ENCODE measurements around the gene CHN2. TPM values are rescaled to one million over a fixed set of nuclear protein-coding genes. Genes with fewer than 3 reads are reported as not detected.

Gene CHN2
- total RNA-seq, 1 experiment from 2014 or later = 2.1 TPM

DNA sequence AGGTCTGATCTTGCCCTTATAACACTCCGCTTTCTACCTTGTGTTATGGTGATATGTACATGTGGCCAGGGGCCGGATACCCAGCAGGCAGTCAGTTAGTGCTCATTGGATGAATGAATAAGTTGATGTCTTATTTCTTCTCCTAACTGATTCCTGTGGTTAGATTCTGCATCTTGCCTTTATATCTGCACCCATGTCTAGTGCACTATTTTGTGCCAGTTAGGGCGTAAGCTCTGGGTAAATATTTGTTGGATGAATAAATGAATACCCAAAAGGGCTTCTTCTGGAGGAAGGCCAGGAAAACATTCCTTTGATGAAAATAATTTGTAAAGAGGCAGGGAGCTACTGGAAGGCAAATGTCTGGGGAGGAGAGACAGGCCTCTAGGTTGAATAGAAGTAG is 148.2 kb downstream of the CHN2 start:
- no peak overlapping the region for H3K27ac ChIP-seq (ENCODE audit: low read depth, low read length)
- ChIA-PET POLR2A (no interaction called here), CTCF (interaction anchor here (1.0 kb wide), 1 partner anchor 415 kb away, joined by 3 read pairs; no protein-coding TSS in a partner anchor), RAD21 (ENCODE audit: low non-redundant PET in 1 of 2, low total read pairs in 2 of 2, uncharacterized antibody in 2 of 2, unreplicated experiment in 2 of 2) (no interaction called here)
- no peaks in the 10 kb centered on the region for H4K20me1 ChIP-seq (ENCODE audit: insufficient read depth)
- no peaks in the 10 kb centered on the region for H3K79me2 ChIP-seq (ENCODE audit: insufficient read depth, low read length)
- no peak overlapping the region for H3K4me3 ChIP-seq (replicated peaks in 1 of 2; ENCODE audit: low read depth in 1 of 2, low read length in 2 of 2)
- H3K9me2 ChIP-seq (ENCODE audit: insufficient read depth) = no peaks in the 10 kb centered on the region
- intact Hi-C loops (cut with micrococcal nuclease) = loop anchor here (10.0 kb wide), 1 partner anchor 148 kb away; the partner anchor contains the start of gene CHN2
- DNase-seq (ENCODE audit: low read depth, low spot score) = no peak
- no peaks in the 10 kb centered on the region for H3K27me3 ChIP-seq (ENCODE audit: insufficient read depth, low read length)
- BruUV-seq (replicated peaks) = no TSS peak
- H3K36me3 ChIP-seq (ENCODE audit: control insufficient read depth in 1 of 2, insufficient read depth in 2 of 2, low read length in 2 of 2) = no peaks in the 10 kb centered on the region
- H3K9me3 ChIP-seq (ENCODE audit: control insufficient read depth in 1 of 2, insufficient read depth in 1 of 2, low read depth in 1 of 2, low read length in 2 of 2) = no peaks in the 10 kb centered on the region
- no peak overlapping the region for H3K9ac ChIP-seq (ENCODE audit: low read length)
- no peak overlapping the region for H2AFZ ChIP-seq (ENCODE audit: low read depth, low read length, poor library complexity, severe bottlenecking)
- TF ChIP-seq FOSL1 (IDR thresholded peaks at IDR 0.05; ENCODE audit: low read depth) (no peak), EZH2 (IDR thresholded peaks at IDR 0.05) (no peak), CEBPB (IDR thresholded peaks at IDR 0.05; ENCODE audit: low read depth) (no peak), ATF3 (IDR thresholded peaks at IDR 0.05) (no peak), YY1 (IDR thresholded peaks at IDR 0.05; ENCODE audit: extremely low read depth, insufficient replicate concordance, low read depth, low read length) (no peak), RAD21 (IDR thresholded peaks at IDR 0.05; ENCODE audit: low read depth) (no peak), POLR2AphosphoS5 (IDR thresholded peaks at IDR 0.05; ENCODE audit: low read depth, low read length) (no peak), SRF (IDR thresholded peaks at IDR 0.05; ENCODE audit: low read depth) (no peak), ZNF274 (IDR thresholded peaks at IDR 0.05; ENCODE audit: low read depth, low read length) (no peak), EZH2phosphoT487 (IDR thresholded peaks at IDR 0.05; ENCODE audit: borderline replicate concordance) (no peak), JUND (IDR thresholded peaks at IDR 0.05) (no peak), ELF1 (IDR thresholded peaks at IDR 0.05; ENCODE audit: borderline replicate concordance, low read depth) (no peak), SP1 (IDR thresholded peaks at IDR 0.05; ENCODE audit: low read depth) (no peak), CBX3 (IDR thresholded peaks at IDR 0.05; ENCODE audit: low read depth) (no peak)
- TF ChIP-seq, protein P1, sequence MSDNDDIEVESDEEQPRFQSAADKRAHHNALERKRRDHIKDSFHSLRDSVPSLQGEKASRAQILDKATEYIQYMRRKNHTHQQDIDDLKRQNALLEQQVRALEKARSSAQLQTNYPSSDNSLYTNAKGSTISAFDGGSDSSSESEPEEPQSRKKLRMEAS (IDR thresholded peaks at IDR 0.05) = no peak
- TF ChIP-seq, protein P2, sequence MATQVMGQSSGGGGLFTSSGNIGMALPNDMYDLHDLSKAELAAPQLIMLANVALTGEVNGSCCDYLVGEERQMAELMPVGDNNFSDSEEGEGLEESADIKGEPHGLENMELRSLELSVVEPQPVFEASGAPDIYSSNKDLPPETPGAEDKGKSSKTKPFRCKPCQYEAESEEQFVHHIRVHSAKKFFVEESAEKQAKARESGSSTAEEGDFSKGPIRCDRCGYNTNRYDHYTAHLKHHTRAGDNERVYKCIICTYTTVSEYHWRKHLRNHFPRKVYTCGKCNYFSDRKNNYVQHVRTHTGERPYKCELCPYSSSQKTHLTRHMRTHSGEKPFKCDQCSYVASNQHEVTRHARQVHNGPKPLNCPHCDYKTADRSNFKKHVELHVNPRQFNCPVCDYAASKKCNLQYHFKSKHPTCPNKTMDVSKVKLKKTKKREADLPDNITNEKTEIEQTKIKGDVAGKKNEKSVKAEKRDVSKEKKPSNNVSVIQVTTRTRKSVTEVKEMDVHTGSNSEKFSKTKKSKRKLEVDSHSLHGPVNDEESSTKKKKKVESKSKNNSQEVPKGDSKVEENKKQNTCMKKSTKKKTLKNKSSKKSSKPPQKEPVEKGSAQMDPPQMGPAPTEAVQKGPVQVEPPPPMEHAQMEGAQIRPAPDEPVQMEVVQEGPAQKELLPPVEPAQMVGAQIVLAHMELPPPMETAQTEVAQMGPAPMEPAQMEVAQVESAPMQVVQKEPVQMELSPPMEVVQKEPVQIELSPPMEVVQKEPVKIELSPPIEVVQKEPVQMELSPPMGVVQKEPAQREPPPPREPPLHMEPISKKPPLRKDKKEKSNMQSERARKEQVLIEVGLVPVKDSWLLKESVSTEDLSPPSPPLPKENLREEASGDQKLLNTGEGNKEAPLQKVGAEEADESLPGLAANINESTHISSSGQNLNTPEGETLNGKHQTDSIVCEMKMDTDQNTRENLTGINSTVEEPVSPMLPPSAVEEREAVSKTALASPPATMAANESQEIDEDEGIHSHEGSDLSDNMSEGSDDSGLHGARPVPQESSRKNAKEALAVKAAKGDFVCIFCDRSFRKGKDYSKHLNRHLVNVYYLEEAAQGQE (IDR thresholded peaks at IDR 0.05; ENCODE audit: low read depth) = no peak
- TF ChIP-seq, protein P3, sequence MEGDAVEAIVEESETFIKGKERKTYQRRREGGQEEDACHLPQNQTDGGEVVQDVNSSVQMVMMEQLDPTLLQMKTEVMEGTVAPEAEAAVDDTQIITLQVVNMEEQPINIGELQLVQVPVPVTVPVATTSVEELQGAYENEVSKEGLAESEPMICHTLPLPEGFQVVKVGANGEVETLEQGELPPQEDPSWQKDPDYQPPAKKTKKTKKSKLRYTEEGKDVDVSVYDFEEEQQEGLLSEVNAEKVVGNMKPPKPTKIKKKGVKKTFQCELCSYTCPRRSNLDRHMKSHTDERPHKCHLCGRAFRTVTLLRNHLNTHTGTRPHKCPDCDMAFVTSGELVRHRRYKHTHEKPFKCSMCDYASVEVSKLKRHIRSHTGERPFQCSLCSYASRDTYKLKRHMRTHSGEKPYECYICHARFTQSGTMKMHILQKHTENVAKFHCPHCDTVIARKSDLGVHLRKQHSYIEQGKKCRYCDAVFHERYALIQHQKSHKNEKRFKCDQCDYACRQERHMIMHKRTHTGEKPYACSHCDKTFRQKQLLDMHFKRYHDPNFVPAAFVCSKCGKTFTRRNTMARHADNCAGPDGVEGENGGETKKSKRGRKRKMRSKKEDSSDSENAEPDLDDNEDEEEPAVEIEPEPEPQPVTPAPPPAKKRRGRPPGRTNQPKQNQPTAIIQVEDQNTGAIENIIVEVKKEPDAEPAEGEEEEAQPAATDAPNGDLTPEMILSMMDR (IDR thresholded peaks at IDR 0.05 in 2 of 3, conservative IDR thresholded peaks at IDR 0.05 in 1 of 3; ENCODE audit: borderline replicate concordance in 1 of 3, insufficient read depth in 1 of 3, low read depth in 2 of 3, low read length in 2 of 3) = no peak
- no peak for ATAC-seq
- H3K4me1 ChIP-seq (ENCODE audit: control insufficient read depth in 1 of 2, insufficient read depth in 2 of 2, low read length in 2 of 2) = peaks cover 0 to 8% of the 10 kb centered on the region in 2 experiments; a peak in 1 of 4 replicates
- H3K4me2 ChIP-seq (ENCODE audit: low read length) = no peak overlapping the region

Data from HCT116 (cell line).